ENCODE measurements around the gene ABHD5. TPM values are rescaled to one million over a fixed set of nuclear protein-coding genes. Genes with fewer than 3 reads are reported as not detected.

The ABHD5 gene
- total and polyA plus RNA-seq, 2 of the 8 experiments (the other 6 are each of a cell fraction or from before 2014, with no cell fraction given): 10.5 to 16.4 TPM

- no peak for FAIRE-seq
- no peak overlapping the region for H4K5ac ChIP-seq (ENCODE audit: insufficient read length, low read depth, low read length)
- H2AFZ ChIP-seq (ENCODE audit: low read length): no peak overlapping the region
- no peaks in the 10 kb centered on the region for H3K79me2 ChIP-seq (ENCODE audit: control insufficient read depth in 1 of 2, insufficient read depth in 2 of 2, low read length in 2 of 2)
- H3K4me1 ChIP-seq (replicated peaks in 1 of 4; ENCODE audit: control insufficient read depth in 3 of 4, insufficient read depth in 4 of 4, low read length in 3 of 4): no peaks in the 10 kb centered on the region
- no peak overlapping the region for H2BK120ac ChIP-seq (replicated peaks; ENCODE audit: low read depth, low read length)
- peaks cover 0 to 6% (median 2%) of the 10 kb centered on the region in 4 experiments; a peak in 3 of 8 replicates for H3K36me3 ChIP-seq (ENCODE audit: control insufficient read depth in 2 of 4, insufficient read depth in 4 of 4, low read length in 3 of 4)
- H3K23me2 ChIP-seq (ENCODE audit: low read depth, low read length): no peaks in the 10 kb centered on the region
- no peak overlapping the region for H3K18ac ChIP-seq (ENCODE audit: extremely low read depth, low read length)
- no peak overlapping the region for H3K23ac ChIP-seq (ENCODE audit: insufficient read length)
- H3K9me3 ChIP-seq (ENCODE audit: insufficient read depth in 2 of 2, low read depth in 1 of 2, low read length in 1 of 2): no peaks in the 10 kb centered on the region
- no peak overlapping the region for H3K4me3 ChIP-seq (ENCODE audit: extremely low read depth in 1 of 4, insufficient read depth in 2 of 4, low read depth in 3 of 4, low read length in 4 of 4)
- no peak overlapping the region for H3K9ac ChIP-seq (replicated peaks in 1 of 4; ENCODE audit: extremely low read depth in 1 of 4, low read depth in 3 of 4, low read length in 3 of 4)
- 85% methylated on average over 3 of the region's 3 CpGs; no CpG with 5 or more reads in 1 of the 2 experiments for WGBS, 2 experiments (ENCODE audit: extremely low coverage in 1 of 2, insufficient coverage in 1 of 2, insufficient read length in 1 of 2, insufficient replicate concordance in 2 of 2, low coverage in 1 of 2, low lambda C conversion rate in 2 of 2, missing lambda C conversion rate in 1 of 2)
- H3K79me1 ChIP-seq (ENCODE audit: low read depth, low read length): no peaks in the 10 kb centered on the region
- TF ChIP-seq SIRT6 (IDR thresholded peaks at IDR 0.05; ENCODE audit: low read length): no peak
- H3K4me2 ChIP-seq (ENCODE audit: insufficient read depth in 1 of 2, low read depth in 2 of 2, low read length in 2 of 2): no peak overlapping the region
- H2BK12ac ChIP-seq (ENCODE audit: low read depth, low read length): no peak overlapping the region
- no peaks in the 10 kb centered on the region for H4K20me1 ChIP-seq (replicated peaks in 1 of 2; ENCODE audit: control insufficient read depth in 1 of 2, insufficient read depth in 2 of 2, low read length in 2 of 2)
- ChIA-PET POLR2A (ENCODE audit: partially characterized antibody) (interaction anchor here (1.0 kb wide), 1 partner anchor 12 kb away, joined by 3 read pairs; no protein-coding TSS in a partner anchor), CTCF (ENCODE audit: partially characterized antibody) (no interaction called here)
- no peak overlapping the region for H3K27ac ChIP-seq (ENCODE audit: low read depth, low read length)
- no peak overlapping the region for H2BK15ac ChIP-seq (ENCODE audit: low read length)
- no peak overlapping the region for H3K56ac ChIP-seq (replicated peaks; ENCODE audit: insufficient read length, low read depth, low read length)
- no peak overlapping the region for H2AK5ac ChIP-seq (ENCODE audit: low read depth, low read length)
- H4K91ac ChIP-seq (replicated peaks; ENCODE audit: insufficient read length, low read length): no peak overlapping the region
- H4K8ac ChIP-seq (ENCODE audit: extremely low read depth, insufficient read depth, low read length): no peak overlapping the region
- H3K27me3 ChIP-seq (replicated peaks in 1 of 4; ENCODE audit: control insufficient read depth in 3 of 4, extremely low read depth in 1 of 4, insufficient read depth in 3 of 4, low read length in 3 of 4): no peaks in the 10 kb centered on the region
- no peak overlapping the region for H2BK5ac ChIP-seq (ENCODE audit: low read depth, low read length)
- DNase-seq (ENCODE audit: low read depth in 1 of 2, low spot score in 2 of 2): no peak
- no peak overlapping the region for H3K4ac ChIP-seq (replicated peaks; ENCODE audit: insufficient read length, low read depth, low read length)
- no peak overlapping the region for H3K14ac ChIP-seq (ENCODE audit: insufficient read length)
- no peak overlapping the region for H2BK20ac ChIP-seq (ENCODE audit: low read length)
Measured at GRCh38 chr3:43723121-43723734, 32.5 kb downstream of the ABHD5 start.
